Endodermal cell (in vitro differentiated cells): Measurements from ENCODE around the gene DNMBP. TPM values are rescaled to one million over a fixed set of nuclear protein-coding genes. Genes with fewer than 3 reads are reported as not detected.
A peak's percentile ranks its signal among the peaks of the same experiment; 100 is the strongest.

ENCODE experiments used
- DNase-seq: peaks from one replicate; pipeline ENCODE4 v3.0.0-alpha.2; 2017
- H3K27ac ChIP-seq: 2 replicates; pipeline ENCODE4 v1.5.1; 2013; ENCODE audit warnings: mild to moderate bottlenecking, low read depth, low read length, moderate library complexity
- H3K27me3 ChIP-seq: 2 replicates; pipeline ENCODE4 v1.6.1; 2013; ENCODE audit warnings: mild to moderate bottlenecking, low read length, moderate library complexity; ENCODE audit not compliant: insufficient read depth, control insufficient read depth, poor library complexity, severe bottlenecking
- H3K36me3 ChIP-seq: 2 replicates; pipeline ENCODE4 v1.7.0; 2013; ENCODE audit warnings: mild to moderate bottlenecking, low read length, moderate library complexity; ENCODE audit not compliant: control insufficient read depth, insufficient read depth
- H3K4me1 ChIP-seq: one replicate; pipeline ENCODE4 v1.7.0; 2013; ENCODE audit warnings: low read length; ENCODE audit not compliant: control insufficient read depth, insufficient read depth
- H3K4me3 ChIP-seq: 2 replicates; pipeline ENCODE4 v1.5.1; 2013; ENCODE audit warnings: mild to moderate bottlenecking, low read length, moderate library complexity
- H3K9ac ChIP-seq: 2 replicates; pipeline ENCODE4 v1.6.1; 2013; ENCODE audit warnings: mild to moderate bottlenecking, low read length, moderate library complexity; ENCODE audit not compliant: poor library complexity, severe bottlenecking; ENCODE audit errors: extremely low read depth
- H3K9me3 ChIP-seq: 2 replicates; pipeline ENCODE4 v1.6.1; 2013; ENCODE audit warnings: mild to moderate bottlenecking, low read length, moderate library complexity; ENCODE audit not compliant: control insufficient read depth
- H3K27ac Mint-ChIP-seq: 2 replicates; pipeline ENCODE4 v1.8.0; 2020; ENCODE audit warnings: mixed read lengths
- H3K27me3 Mint-ChIP-seq: 2 replicates; pipeline ENCODE4 v1.8.0; 2021; ENCODE audit warnings: mild to moderate bottlenecking, mixed read lengths; ENCODE audit not compliant: insufficient read depth
- H3K36me3 Mint-ChIP-seq: 2 replicates; pipeline ENCODE4 v1.8.0; 2020; ENCODE audit warnings: low read depth, mixed read lengths
- H3K4me1 Mint-ChIP-seq: 2 replicates; pipeline ENCODE4 v1.8.0; 2020; ENCODE audit warnings: mixed read lengths
- H3K4me3 Mint-ChIP-seq: 2 replicates; pipeline ENCODE4 v1.8.0; 2020; ENCODE audit warnings: mild to moderate bottlenecking, moderate library complexity, mixed read lengths
- H3K9me3 Mint-ChIP-seq: 2 replicates; pipeline ENCODE4 v1.8.0; 2020; ENCODE audit warnings: mild to moderate bottlenecking, mixed read lengths
- WGBS, 2 experiments: methylation state at CpG; one replicate each; pipeline versions ENCODE4 v1.1.5 to v1.1.7; 2013; ENCODE audit warnings: missing lambda C conversion rate in 2 of 2, mixed read lengths in 1 of 2; ENCODE audit not compliant: insufficient coverage in 1 of 2, insufficient read length in 1 of 2; 5-methylcytosine and 5-hydroxymethylcytosine counted together
- total RNA-seq, 2 donors: library from RNA; stranded (reverse); fragmentation: NEBNext Ultra II Directional in 1 of 2; extraction: Animal tissue kit (Norgen Biotek cat#: 25700) in 1 of 2; gene quantifications; 2 replicates in 1 of 2; 3 replicates in 1 of 2; pipeline ENCODE4 v1.2.1, GENCODE V29; 2021
- TF ChIP-seq, protein P1 (sequence below): fragments of 200-600 bp; sonication (generic); conservative IDR thresholded peaks from 2 replicates; pipeline ENCODE4 v1.5.0; 2021; ENCODE audit warnings: antibody characterized with exemption, mild to moderate bottlenecking

DNMBP gene
- total RNA-seq, 2 donors from 2014 or later: 45.4 to 85.4 TPM

DNA sequence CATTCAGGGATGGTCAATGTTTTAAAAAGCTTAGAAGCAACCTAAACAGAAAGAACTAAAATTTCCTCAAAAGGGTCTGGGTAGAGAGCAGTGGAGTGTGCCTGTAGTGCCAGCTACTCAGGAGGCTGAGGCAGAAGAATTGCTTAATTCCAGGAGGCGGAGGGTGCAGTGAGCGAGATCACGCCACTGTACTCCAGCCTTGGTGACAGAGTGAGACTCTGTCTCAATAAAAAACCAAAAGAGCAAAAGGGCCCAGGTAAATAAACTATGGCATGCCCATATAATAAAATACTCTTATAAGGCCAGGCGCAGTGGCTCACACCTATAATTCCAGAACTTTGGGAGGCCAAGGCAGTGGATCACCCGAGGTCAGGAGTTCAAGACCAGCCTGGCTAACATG is 93.0 kb downstream of the DNMBP start:
- Mint-ChIP-seq H3K27ac (no peak overlapping the region), H3K9me3 (no peaks in the 10 kb centered on the region), H3K4me1 (peaks cover 31% of the 10 kb centered on the region), H3K27me3 (no peaks in the 10 kb centered on the region), H3K4me3 (no peak overlapping the region), H3K36me3 (peaks cover 27% of the 10 kb centered on the region)
- Histone ChIP-seq H3K27ac (no peak overlapping the region), H3K9me3 (no peaks in the 10 kb centered on the region), H3K4me1 (peaks cover 5% of the 10 kb centered on the region), H3K4me3 (no peak overlapping the region), H3K9ac (no peak overlapping the region), H3K36me3 (peaks cover 29% of the 10 kb centered on the region), H3K27me3 (no peaks in the 10 kb centered on the region)
- DNase-seq: no peak
- 95 to 97% methylated on average over 5 of the region's 5 CpGs for WGBS, 2 experiments
- TF ChIP-seq, protein P1, sequence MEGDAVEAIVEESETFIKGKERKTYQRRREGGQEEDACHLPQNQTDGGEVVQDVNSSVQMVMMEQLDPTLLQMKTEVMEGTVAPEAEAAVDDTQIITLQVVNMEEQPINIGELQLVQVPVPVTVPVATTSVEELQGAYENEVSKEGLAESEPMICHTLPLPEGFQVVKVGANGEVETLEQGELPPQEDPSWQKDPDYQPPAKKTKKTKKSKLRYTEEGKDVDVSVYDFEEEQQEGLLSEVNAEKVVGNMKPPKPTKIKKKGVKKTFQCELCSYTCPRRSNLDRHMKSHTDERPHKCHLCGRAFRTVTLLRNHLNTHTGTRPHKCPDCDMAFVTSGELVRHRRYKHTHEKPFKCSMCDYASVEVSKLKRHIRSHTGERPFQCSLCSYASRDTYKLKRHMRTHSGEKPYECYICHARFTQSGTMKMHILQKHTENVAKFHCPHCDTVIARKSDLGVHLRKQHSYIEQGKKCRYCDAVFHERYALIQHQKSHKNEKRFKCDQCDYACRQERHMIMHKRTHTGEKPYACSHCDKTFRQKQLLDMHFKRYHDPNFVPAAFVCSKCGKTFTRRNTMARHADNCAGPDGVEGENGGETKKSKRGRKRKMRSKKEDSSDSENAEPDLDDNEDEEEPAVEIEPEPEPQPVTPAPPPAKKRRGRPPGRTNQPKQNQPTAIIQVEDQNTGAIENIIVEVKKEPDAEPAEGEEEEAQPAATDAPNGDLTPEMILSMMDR: no peak

DNA sequence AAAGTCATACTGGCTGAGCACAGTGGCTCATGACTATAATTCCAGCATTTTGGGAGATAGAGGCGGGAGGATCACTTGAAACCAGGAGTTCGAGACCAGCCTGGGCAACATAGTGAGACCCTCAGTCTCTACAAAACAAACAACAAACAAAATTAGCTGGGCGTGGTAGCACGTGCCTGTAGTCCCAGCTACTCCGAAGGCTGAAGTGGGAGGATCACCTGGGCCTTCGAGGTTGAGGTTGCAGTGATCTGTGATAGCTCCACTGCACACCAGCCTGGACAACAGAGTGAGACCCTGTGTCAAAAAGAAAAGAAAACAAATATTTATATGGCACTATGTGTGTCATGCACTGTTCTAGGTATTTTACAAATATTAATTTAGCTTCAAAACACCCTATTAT is 94.3 kb downstream of the DNMBP start:
- Mint-ChIP-seq H3K4me3 (no peak overlapping the region), H3K27me3 (no peaks in the 10 kb centered on the region), H3K36me3 (peaks cover 17% of the 10 kb centered on the region), H3K27ac (no peak overlapping the region), H3K4me1 (peaks cover 33% of the 10 kb centered on the region), H3K9me3 (no peaks in the 10 kb centered on the region)
- no peak overlapping the region for H3K27ac ChIP-seq
- H3K4me1 ChIP-seq: peaks cover 5% of the 10 kb centered on the region
- 94 to 98% methylated on average over 4 to 6 of the region's 6 CpGs for WGBS, 2 experiments
- peaks cover 16% of the 10 kb centered on the region for H3K36me3 ChIP-seq
- TF ChIP-seq, protein P1: no peak
- H3K9me3 ChIP-seq: no peaks in the 10 kb centered on the region
- H3K4me3 ChIP-seq: no peak overlapping the region
- no peak overlapping the region for H3K9ac ChIP-seq
- no peak for DNase-seq
- no peaks in the 10 kb centered on the region for H3K27me3 ChIP-seq

DNA sequence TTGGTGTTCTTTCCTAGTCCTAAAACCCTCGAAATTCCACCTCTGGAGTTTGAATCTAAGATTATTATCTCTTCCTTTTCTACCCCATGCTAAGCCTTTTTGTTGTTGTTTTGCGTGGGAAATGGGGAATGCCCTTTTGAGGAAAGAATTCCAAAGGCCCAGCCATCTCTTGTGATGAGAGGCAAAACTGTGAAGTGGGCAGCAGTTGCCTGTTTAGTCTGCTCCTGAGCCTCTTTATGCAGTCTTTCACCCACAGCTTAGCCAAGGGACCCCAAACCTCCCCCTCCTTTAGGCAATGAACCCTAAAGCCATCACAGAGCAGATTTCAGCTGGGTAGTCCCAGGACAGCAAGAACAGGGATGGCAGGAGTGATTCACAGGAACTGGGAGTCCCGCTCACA is 95.5 kb downstream of the DNMBP start:
- H3K27ac ChIP-seq: peak overlapping the region; percentile 59
- peaks cover 10% of the 10 kb centered on the region for H3K36me3 ChIP-seq
- Mint-ChIP-seq H3K4me1 (peaks cover 32% of the 10 kb centered on the region), H3K36me3 (peaks cover 17% of the 10 kb centered on the region), H3K4me3 (peak overlapping the region; percentile 78), H3K27ac (peak overlapping the region; percentile 93), H3K9me3 (no peaks in the 10 kb centered on the region), H3K27me3 (no peaks in the 10 kb centered on the region)
- H3K27me3 ChIP-seq: no peaks in the 10 kb centered on the region
- no peaks in the 10 kb centered on the region for H3K9me3 ChIP-seq
- H3K4me1 ChIP-seq: peaks cover 5% of the 10 kb centered on the region
- H3K4me3 ChIP-seq: peak overlapping the region; percentile 73
- DNase-seq: peak; percentile 71
- H3K9ac ChIP-seq: no peak overlapping the region
- TF ChIP-seq, protein P1: no peak
- 0 to 40% methylated on average over 1 to 3 of the region's 3 CpGs for WGBS, 2 experiments
